ENCODE data around the gene TBC1D8. TPM values are rescaled to one million over a fixed set of nuclear protein-coding genes. Genes with fewer than 3 reads are reported as not detected.

The TBC1D8 gene
- total RNA-seq, 4 donors from 2014 or later = 16.7 to 44.0 (median 19.7) TPM

DNA sequence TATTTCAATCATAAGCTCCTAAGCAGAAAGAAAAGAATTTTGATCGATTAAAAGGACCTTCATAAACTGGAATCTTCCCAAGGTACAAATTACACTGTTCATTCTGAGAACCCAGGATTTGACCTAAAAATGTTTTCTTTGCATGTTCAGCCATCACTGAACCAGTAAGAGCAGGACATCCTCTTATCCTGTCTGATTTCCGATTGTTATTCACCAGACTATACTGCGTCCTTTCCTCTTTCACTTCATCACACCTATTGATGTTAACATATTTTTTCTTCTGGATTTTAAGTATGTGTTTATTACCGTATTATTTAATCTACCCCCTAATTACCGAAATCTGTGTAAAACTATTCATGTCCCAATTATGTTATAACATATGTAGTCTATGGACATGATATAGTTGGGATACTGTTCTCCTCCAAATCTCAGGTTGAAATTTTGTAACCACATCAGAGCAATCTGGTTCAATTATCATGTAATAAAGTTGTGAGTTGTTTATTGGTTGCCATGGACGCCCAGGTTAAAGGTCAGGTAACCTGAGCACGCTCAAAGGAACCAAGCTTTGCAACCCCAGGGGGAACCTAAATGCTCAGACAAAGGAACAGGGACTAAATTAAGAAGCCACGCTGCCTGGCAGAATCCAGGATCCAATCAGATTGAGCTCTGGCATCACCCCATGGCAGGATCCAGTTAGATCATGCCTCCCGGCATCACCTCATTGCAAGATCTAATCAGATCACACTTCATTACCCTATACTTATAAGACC is 11.6 kb upstream of the TBC1D8 start:
- intact Hi-C loops (cut with DNase I; ENCODE audit: low total_unique reads) = no loop called here

DNA sequence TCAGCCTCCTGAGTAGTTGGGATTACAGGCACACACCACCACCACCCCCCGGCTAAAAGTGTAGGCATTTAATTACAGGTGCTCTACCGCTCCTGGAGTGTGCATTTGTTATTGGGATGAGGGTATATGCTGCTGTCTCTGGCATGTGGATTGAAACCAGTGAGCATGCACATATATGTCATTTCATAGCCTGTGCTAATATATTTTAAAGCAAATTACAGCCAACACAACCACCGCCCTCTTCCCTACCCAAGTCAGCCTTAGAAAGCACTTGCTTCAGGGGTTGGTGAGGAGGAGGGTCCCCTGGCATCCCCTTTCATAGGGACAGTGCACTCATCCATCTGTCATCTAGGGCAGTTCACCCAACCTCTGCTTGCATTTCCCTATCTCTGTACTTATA is 10.5 kb upstream of the TBC1D8 start:
- intact Hi-C loops (cut with DNase I; ENCODE audit: low total_unique reads) = no loop called here
- Histone ChIP-seq H3K27ac (no peak overlapping the region), H3K36me3 (no peaks in the 10 kb centered on the region), H3K4me1 (no peaks in the 10 kb centered on the region), H3K9me3 (no peaks in the 10 kb centered on the region), H3K27me3 (no peaks in the 10 kb centered on the region), H3K4me3 (no peak overlapping the region)
- DNase-seq = no peak
- no peak for TF ChIP-seq POLR2A (IDR thresholded peaks at IDR 0.05)
- TF ChIP-seq, protein P1, sequence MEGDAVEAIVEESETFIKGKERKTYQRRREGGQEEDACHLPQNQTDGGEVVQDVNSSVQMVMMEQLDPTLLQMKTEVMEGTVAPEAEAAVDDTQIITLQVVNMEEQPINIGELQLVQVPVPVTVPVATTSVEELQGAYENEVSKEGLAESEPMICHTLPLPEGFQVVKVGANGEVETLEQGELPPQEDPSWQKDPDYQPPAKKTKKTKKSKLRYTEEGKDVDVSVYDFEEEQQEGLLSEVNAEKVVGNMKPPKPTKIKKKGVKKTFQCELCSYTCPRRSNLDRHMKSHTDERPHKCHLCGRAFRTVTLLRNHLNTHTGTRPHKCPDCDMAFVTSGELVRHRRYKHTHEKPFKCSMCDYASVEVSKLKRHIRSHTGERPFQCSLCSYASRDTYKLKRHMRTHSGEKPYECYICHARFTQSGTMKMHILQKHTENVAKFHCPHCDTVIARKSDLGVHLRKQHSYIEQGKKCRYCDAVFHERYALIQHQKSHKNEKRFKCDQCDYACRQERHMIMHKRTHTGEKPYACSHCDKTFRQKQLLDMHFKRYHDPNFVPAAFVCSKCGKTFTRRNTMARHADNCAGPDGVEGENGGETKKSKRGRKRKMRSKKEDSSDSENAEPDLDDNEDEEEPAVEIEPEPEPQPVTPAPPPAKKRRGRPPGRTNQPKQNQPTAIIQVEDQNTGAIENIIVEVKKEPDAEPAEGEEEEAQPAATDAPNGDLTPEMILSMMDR (IDR thresholded peaks at IDR 0.05) = no peak

More for the DNA sequence above, 11.6 kb upstream of the TBC1D8 start:
- TF ChIP-seq, protein P1 (IDR thresholded peaks at IDR 0.05) = no peak
- no peak for TF ChIP-seq POLR2A (IDR thresholded peaks at IDR 0.05)
- Histone ChIP-seq H3K27me3 (no peaks in the 10 kb centered on the region), H3K27ac (no peak overlapping the region), H3K4me3 (no peak overlapping the region), H3K4me1 (no peaks in the 10 kb centered on the region), H3K9me3 (no peaks in the 10 kb centered on the region), H3K36me3 (no peaks in the 10 kb centered on the region)
- DNase-seq = no peak

DNA sequence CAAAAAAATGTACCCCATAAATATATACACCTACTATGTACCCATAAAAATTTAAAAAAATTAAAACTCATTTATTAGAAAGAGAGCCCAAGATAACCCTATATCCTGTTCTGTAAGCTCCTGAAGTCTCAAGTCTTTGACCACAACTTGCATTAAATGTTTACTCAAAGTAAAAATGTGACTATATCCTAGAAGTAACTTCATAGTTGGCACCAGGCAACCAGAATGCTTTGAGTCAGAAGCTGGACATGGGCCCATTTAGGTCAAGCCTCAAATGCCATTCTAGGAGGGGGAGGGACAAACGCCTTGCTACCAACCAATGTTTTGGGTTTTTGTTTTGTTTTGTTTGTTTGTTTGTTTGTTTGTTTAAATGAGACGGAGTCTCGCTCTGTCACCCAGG is 9.3 kb upstream of the TBC1D8 start:
- no peak overlapping the region for H3K4me3 ChIP-seq
- intact Hi-C loops (cut with DNase I; ENCODE audit: low total_unique reads) = no loop called here
- no peaks in the 10 kb centered on the region for H3K27me3 ChIP-seq
- no peaks in the 10 kb centered on the region for H3K4me1 ChIP-seq
- TF ChIP-seq POLR2A (IDR thresholded peaks at IDR 0.05) = no peak
- TF ChIP-seq, protein P1 (IDR thresholded peaks at IDR 0.05) = no peak
- no peak for DNase-seq
- no peak overlapping the region for H3K27ac ChIP-seq
- no peaks in the 10 kb centered on the region for H3K9me3 ChIP-seq
- no peaks in the 10 kb centered on the region for H3K36me3 ChIP-seq

DNA sequence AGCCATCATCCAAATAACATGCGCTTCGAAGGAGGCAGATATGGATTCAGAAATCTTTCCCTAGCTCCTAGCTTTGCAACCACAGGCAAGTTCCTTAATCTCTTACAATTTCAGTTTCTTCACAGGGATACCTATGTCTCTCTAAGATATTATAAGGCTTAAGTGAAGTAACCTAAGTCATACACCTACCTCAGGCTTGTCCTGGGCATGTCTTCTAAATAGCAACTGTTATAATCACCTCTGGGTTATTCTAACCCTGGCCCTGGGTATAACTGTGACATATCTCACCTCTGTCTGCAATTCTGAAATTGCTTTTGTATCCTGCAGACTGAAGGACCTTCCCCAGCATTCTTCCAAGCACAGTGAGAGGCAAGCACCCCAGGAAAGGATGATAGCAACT is 8.3 kb upstream of the TBC1D8 start:
- Histone ChIP-seq H3K4me3 (no peak overlapping the region), H3K4me1 (no peaks in the 10 kb centered on the region), H3K27ac (no peak overlapping the region), H3K27me3 (no peaks in the 10 kb centered on the region), H3K9me3 (no peaks in the 10 kb centered on the region), H3K36me3 (no peaks in the 10 kb centered on the region)
- intact Hi-C loops (cut with DNase I; ENCODE audit: low total_unique reads) = loop anchor here (10.0 kb wide), 1 partner anchor 125 kb away; no protein-coding TSS in a partner anchor
- no peak for DNase-seq
- TF ChIP-seq POLR2A (IDR thresholded peaks at IDR 0.05) = no peak
- TF ChIP-seq, protein P1 (IDR thresholded peaks at IDR 0.05) = no peak

DNA sequence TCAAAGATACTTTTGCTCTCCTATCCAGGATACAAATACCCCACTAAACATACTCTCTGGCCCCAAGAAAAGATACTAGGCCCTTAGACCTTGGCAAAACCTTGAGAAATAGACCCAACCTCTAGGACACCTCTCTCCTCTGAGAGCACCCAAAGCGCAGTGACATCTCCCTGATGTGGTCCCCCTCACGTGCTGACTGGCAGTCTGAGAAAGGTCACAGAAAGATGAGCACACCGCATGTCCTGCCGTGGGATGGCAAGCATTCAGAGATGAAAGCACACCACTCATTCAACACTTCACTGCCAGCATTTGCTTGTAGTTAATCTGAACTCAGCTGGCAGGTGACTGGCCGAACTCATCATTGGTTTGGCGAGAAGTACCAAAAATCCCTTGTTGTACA is 6.1 kb upstream of the TBC1D8 start:
- no peaks in the 10 kb centered on the region for H3K27me3 ChIP-seq
- no peak overlapping the region for H3K4me3 ChIP-seq
- no peaks in the 10 kb centered on the region for H3K36me3 ChIP-seq
- intact Hi-C loops (cut with DNase I; ENCODE audit: low total_unique reads) = loop anchor here (10.0 kb wide), 1 partner anchor 122 kb away; no protein-coding TSS in a partner anchor
- H3K4me1 ChIP-seq = peaks cover 0 to 5% of the 10 kb centered on the region in 2 donors
- no peak for TF ChIP-seq POLR2A (IDR thresholded peaks at IDR 0.05)
- TF ChIP-seq, protein P1 (IDR thresholded peaks at IDR 0.05) = no peak
- DNase-seq = no peak
- no peak overlapping the region for H3K27ac ChIP-seq
- H3K9me3 ChIP-seq = no peaks in the 10 kb centered on the region
